Liver (tissue), 9 donors: ENCODE data around the gene NFYC. TPM values are rescaled to one million over a fixed set of nuclear protein-coding genes. Genes with fewer than 3 reads are reported as not detected.

ENCODE experiments used
- DNase-seq: peaks from one replicate; pipeline ENCODE4 v3.0.0-alpha.2; 2017; ENCODE audit warnings: low spot score
- H3K27ac ChIP-seq, 2 donors: one replicate each; pipeline ENCODE4 v1.7.0; 2013; ENCODE audit warnings: inconsistent platforms in 2 of 2, low read length in 2 of 2, control low read depth in 1 of 2, low read depth in 1 of 2, mild to moderate bottlenecking in 1 of 2
- H3K27me3 ChIP-seq, 4 donors: one replicate each; pipeline versions ENCODE4 v1.6.1 to v1.7.0; 2013; ENCODE audit warnings: low read length in 3 of 4, inconsistent platforms in 1 of 4, mild to moderate bottlenecking in 1 of 4, moderate library complexity in 1 of 4; ENCODE audit not compliant: control insufficient read depth in 4 of 4, insufficient read depth in 4 of 4
- H3K36me3 ChIP-seq, 4 donors: one replicate each; pipeline versions ENCODE4 v1.6.1 to v1.7.0; 2013; ENCODE audit warnings: low read length in 3 of 4, mild to moderate bottlenecking in 3 of 4, low read depth in 1 of 4, moderate library complexity in 1 of 4; ENCODE audit not compliant: control insufficient read depth in 4 of 4, insufficient read depth in 3 of 4
- H3K4me1 ChIP-seq, 4 donors: one replicate each; pipeline versions ENCODE4 v1.6.1 to v1.7.0; 2013; ENCODE audit warnings: low read length in 3 of 4, mild to moderate bottlenecking in 3 of 4, moderate library complexity in 1 of 4; ENCODE audit not compliant: control insufficient read depth in 4 of 4, insufficient read depth in 4 of 4
- H3K4me3 ChIP-seq, 3 donors: one replicate each; pipeline versions ENCODE4 v1.6.1 to v1.7.0; 2013; ENCODE audit warnings: low read length in 3 of 3, control low read depth in 1 of 3, low read depth in 1 of 3, mild to moderate bottlenecking in 1 of 3
- H3K9ac ChIP-seq, 2 donors: one replicate each; pipeline ENCODE4 v1.7.0; 2013; ENCODE audit warnings: low read length in 2 of 2, mild to moderate bottlenecking in 2 of 2, moderate library complexity in 2 of 2, control low read depth in 1 of 2, low read depth in 1 of 2
- H3K9me3 ChIP-seq, 4 donors: one replicate each; pipeline versions ENCODE4 v1.6.1 to v1.7.0; 2013; ENCODE audit warnings: low read length in 3 of 4; ENCODE audit not compliant: control insufficient read depth in 4 of 4
- FOXA1 ChIP-seq: IDR thresholded peaks from 2 replicates; pipeline ENCODE4 v1.6.1; 2016; ENCODE audit warnings: antibody characterized with exemption
- HNF4A ChIP-seq, 2 donors: conservative IDR thresholded peaks; 2 replicates each; pipeline ENCODE4 v1.6.1; 2016; ENCODE audit warnings: antibody characterized with exemption in 2 of 2, mild to moderate bottlenecking in 2 of 2
- JUND ChIP-seq, 2 donors: IDR thresholded peaks; 2 replicates each; pipeline ENCODE4 v1.6.1; 2016; ENCODE audit warnings: antibody characterized with exemption in 2 of 2
- NR2F2 ChIP-seq: IDR thresholded peaks from 2 replicates; pipeline ENCODE4 v1.6.1; 2016; ENCODE audit warnings: antibody characterized with exemption
- RAD21 ChIP-seq, 2 donors: IDR thresholded peaks; 2 replicates each; pipeline ENCODE4 v1.6.1; 2016; ENCODE audit warnings: antibody characterized with exemption in 2 of 2, mild to moderate bottlenecking in 2 of 2
- TAF1 ChIP-seq: conservative IDR thresholded peaks from 2 replicates; pipeline ENCODE4 v1.6.1; 2016; ENCODE audit warnings: antibody characterized with exemption, mild to moderate bottlenecking
- WGBS: extraction: QIAGEN DNeasy Blood & Tissue Kit; methylation state at CpG from one replicate; pipeline ENCODE4 v1.1.7; 2013; 5-methylcytosine and 5-hydroxymethylcytosine counted together
- polyA plus RNA-seq, 2 donors: library from polyadenylated mRNA; stranded (reverse) in 1 of 2; unstranded in 1 of 2; fragments of 200-250 nt in 1 of 2; fragments of >200 nt in 1 of 2; fragmentation: Nextera tagmentation in 1 of 2; extraction: Ambion mirVana in 1 of 2; gene quantifications; one replicate each; pipeline versions ENCODE4 v1.2.1 to v1.2.3, GENCODE V29; 2013 to 2015
- total RNA-seq, 2 donors: library from RNA; depleted of rRNA; stranded (reverse); fragments of >200 nt; gene quantifications; one replicate each; pipeline ENCODE4 v1.2.3, GENCODE V29; 2014
- TF ChIP-seq, protein P1 (sequence below): fragments of 150-350 bp; IDR thresholded peaks from 2 replicates; pipeline ENCODE4 v1.5.1; 2017; ENCODE audit warnings: improper control_type of control experiment, low read depth, low read length; ENCODE audit not compliant: missing input control
- TF ChIP-seq, protein P2 (sequence below): IDR thresholded peaks from 2 replicates; pipeline ENCODE4 v1.6.1; 2016; ENCODE audit warnings: antibody characterized with exemption
- TF ChIP-seq, protein P3 (sequence below): IDR thresholded peaks from 2 replicates; pipeline ENCODE4 v1.6.1; 2016; ENCODE audit warnings: antibody characterized with exemption, mild to moderate bottlenecking
- donor health status: healthy.
- donor health status: healthy.
- donor health status: healthy.
- donor health status: healthy.
- donor health status: healthy.

Gene NFYC
- total and polyA plus RNA-seq, 4 donors = 18.3 to 28.1 (median 26.8) TPM

DNA sequence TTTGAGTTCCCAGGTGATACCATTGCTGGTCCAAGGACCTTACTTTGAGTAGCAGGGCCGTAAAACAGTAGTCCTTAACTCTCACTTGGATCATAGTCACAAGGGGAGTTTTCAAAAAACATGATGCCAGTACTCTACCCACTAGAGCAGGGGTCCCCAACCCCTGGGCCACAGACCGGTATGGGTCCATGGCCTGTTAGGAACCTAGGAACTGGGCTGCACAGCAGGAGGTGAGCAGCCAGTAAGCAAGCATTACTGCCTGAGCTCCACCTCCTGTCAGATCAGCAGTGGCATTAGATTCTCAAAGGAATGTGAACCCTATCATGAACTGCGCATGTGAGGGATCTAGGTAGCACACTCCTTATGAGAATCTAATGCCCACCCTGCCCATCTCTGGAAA is 52.4 kb downstream of the NFYC start:
- TF ChIP-seq NR2F2 (no peak), HNF4A (conservative IDR thresholded peaks at IDR 0.05) (no peak), TAF1 (no peak), RAD21 (IDR thresholded peaks at IDR 0.05) (no peak)
- TF ChIP-seq, protein P1, sequence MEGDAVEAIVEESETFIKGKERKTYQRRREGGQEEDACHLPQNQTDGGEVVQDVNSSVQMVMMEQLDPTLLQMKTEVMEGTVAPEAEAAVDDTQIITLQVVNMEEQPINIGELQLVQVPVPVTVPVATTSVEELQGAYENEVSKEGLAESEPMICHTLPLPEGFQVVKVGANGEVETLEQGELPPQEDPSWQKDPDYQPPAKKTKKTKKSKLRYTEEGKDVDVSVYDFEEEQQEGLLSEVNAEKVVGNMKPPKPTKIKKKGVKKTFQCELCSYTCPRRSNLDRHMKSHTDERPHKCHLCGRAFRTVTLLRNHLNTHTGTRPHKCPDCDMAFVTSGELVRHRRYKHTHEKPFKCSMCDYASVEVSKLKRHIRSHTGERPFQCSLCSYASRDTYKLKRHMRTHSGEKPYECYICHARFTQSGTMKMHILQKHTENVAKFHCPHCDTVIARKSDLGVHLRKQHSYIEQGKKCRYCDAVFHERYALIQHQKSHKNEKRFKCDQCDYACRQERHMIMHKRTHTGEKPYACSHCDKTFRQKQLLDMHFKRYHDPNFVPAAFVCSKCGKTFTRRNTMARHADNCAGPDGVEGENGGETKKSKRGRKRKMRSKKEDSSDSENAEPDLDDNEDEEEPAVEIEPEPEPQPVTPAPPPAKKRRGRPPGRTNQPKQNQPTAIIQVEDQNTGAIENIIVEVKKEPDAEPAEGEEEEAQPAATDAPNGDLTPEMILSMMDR = no peak
- TF ChIP-seq, protein P2, sequence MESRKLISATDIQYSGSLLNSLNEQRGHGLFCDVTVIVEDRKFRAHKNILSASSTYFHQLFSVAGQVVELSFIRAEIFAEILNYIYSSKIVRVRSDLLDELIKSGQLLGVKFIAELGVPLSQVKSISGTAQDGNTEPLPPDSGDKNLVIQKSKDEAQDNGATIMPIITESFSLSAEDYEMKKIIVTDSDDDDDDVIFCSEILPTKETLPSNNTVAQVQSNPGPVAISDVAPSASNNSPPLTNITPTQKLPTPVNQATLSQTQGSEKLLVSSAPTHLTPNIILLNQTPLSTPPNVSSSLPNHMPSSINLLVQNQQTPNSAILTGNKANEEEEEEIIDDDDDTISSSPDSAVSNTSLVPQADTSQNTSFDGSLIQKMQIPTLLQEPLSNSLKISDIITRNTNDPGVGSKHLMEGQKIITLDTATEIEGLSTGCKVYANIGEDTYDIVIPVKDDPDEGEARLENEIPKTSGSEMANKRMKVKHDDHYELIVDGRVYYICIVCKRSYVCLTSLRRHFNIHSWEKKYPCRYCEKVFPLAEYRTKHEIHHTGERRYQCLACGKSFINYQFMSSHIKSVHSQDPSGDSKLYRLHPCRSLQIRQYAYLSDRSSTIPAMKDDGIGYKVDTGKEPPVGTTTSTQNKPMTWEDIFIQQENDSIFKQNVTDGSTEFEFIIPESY = no peak
- TF ChIP-seq, protein P3, sequence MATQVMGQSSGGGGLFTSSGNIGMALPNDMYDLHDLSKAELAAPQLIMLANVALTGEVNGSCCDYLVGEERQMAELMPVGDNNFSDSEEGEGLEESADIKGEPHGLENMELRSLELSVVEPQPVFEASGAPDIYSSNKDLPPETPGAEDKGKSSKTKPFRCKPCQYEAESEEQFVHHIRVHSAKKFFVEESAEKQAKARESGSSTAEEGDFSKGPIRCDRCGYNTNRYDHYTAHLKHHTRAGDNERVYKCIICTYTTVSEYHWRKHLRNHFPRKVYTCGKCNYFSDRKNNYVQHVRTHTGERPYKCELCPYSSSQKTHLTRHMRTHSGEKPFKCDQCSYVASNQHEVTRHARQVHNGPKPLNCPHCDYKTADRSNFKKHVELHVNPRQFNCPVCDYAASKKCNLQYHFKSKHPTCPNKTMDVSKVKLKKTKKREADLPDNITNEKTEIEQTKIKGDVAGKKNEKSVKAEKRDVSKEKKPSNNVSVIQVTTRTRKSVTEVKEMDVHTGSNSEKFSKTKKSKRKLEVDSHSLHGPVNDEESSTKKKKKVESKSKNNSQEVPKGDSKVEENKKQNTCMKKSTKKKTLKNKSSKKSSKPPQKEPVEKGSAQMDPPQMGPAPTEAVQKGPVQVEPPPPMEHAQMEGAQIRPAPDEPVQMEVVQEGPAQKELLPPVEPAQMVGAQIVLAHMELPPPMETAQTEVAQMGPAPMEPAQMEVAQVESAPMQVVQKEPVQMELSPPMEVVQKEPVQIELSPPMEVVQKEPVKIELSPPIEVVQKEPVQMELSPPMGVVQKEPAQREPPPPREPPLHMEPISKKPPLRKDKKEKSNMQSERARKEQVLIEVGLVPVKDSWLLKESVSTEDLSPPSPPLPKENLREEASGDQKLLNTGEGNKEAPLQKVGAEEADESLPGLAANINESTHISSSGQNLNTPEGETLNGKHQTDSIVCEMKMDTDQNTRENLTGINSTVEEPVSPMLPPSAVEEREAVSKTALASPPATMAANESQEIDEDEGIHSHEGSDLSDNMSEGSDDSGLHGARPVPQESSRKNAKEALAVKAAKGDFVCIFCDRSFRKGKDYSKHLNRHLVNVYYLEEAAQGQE = no peak
- Histone ChIP-seq H3K27me3 (no peaks in the 10 kb centered on the region), H3K4me1 (peaks cover 8 to 76% (median 54%) of the 10 kb centered on the region in 4 donors), H3K36me3 (peaks cover 0 to 18% (median 8%) of the 10 kb centered on the region in 4 donors), H3K9me3 (no peaks in the 10 kb centered on the region), H3K9ac (no peak overlapping the region), H3K27ac (peak overlapping the region; percentile 0 to 7), H3K4me3 (no peak overlapping the region)
- no peak for DNase-seq
- 96% methylated on average over 3 of the region's 3 CpGs for WGBS

DNA sequence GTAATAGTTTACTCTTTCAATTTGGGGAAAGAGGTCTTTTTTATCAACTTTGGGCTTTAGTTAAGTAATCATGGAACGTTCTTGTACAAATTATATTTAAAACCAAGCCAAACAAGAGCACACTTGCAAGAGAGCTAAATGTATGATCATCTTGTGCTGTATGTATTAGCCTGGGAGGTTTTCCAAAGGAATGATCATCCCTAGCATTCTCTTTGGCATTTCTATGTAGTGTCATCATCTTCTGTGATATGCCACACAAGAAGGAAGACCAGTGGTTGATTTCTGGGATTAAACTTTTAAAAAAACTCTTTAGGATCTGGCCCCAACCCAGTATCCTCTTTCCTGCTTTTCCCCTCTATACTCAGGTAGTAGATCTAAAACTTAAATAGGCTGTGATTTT is 53.7 kb downstream of the NFYC start:
- Histone ChIP-seq H3K27ac (no peak overlapping the region), H3K4me3 (no peak overlapping the region), H3K4me1 (peaks cover 8 to 77% (median 56%) of the 10 kb centered on the region in 4 donors), H3K9ac (no peak overlapping the region), H3K36me3 (peaks cover 0 to 19% (median 8%) of the 10 kb centered on the region in 4 donors), H3K9me3 (no peaks in the 10 kb centered on the region), H3K27me3 (no peaks in the 10 kb centered on the region)
- no peak for DNase-seq
- TF ChIP-seq, protein P2 = no peak
- TF ChIP-seq FOXA1 = no peak
- no peak for TF ChIP-seq TAF1
- no peak for TF ChIP-seq JUND (IDR thresholded peaks at IDR 0.05)
- no peak for TF ChIP-seq NR2F2
- WGBS = 21% methylated on average over 1 of the region's 1 CpG
